HL-60/S4 treated with phorbol 12-myristate 13-acetate at 8.2 ng/mL for 4 days and 3 days (cell line): Measurements from ENCODE around the gene SPINT1.

Experiments used
- in situ Hi-C: fragments of 300-500 bp; cut with MboI; formaldehyde crosslinking; loops from 2 replicates; pipeline ENCODE4 v1.15.0; 2022; ENCODE audit warnings: low sequenced_read_pairs

The SPINT1 gene

GRCh38 chr15:40892447-40893012 is 48.7 kb downstream of the SPINT1 start:
- in situ Hi-C loops = no loop called here

GRCh38 chr15:40893019-40893670 is 49.3 kb downstream of the SPINT1 start:
- in situ Hi-C loops = no loop called here

GRCh38 chr15:40893733-40894680 is 50.2 kb downstream of the SPINT1 start, which contains the start of gene VPS18:
TSS of gene VPS18 (plus strand) at chr15:40894450. CDS start at chr15:40894769, 319 bp downstream.
- in situ Hi-C loops = no loop called here

- in situ Hi-C loops = no loop called here
These were observed 51.0 kb downstream of the SPINT1 start for GRCh38 chr15:40894681-40895448.

DNA sequence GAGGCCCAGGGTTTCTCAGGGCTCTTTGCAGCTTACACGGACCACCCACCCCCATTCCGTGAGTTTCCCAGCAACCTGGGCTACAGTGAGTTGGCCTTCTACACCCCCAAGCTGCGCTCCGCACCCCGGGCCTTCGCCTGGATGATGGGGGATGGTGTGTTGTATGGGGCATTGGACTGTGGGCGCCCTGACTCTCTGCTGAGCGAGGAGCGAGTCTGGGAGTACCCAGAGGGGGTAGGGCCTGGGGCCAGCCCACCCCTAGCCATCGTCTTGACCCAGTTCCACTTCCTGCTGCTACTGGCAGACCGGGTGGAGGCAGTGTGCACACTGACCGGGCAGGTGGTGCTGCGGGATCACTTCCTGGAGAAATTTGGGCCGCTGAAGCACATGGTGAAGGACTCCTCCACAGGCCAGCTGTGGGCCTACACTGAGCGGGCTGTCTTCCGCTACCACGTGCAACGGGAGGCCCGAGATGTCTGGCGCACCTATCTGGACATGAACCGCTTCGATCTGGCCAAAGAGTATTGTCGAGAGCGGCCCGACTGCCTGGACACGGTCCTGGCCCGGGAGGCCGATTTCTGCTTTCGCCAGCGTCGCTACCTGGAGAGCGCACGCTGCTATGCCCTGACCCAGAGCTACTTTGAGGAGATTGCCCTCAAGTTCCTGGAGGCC is 55.8 kb downstream of the SPINT1 start:
- in situ Hi-C loops = no loop called here

DNA sequence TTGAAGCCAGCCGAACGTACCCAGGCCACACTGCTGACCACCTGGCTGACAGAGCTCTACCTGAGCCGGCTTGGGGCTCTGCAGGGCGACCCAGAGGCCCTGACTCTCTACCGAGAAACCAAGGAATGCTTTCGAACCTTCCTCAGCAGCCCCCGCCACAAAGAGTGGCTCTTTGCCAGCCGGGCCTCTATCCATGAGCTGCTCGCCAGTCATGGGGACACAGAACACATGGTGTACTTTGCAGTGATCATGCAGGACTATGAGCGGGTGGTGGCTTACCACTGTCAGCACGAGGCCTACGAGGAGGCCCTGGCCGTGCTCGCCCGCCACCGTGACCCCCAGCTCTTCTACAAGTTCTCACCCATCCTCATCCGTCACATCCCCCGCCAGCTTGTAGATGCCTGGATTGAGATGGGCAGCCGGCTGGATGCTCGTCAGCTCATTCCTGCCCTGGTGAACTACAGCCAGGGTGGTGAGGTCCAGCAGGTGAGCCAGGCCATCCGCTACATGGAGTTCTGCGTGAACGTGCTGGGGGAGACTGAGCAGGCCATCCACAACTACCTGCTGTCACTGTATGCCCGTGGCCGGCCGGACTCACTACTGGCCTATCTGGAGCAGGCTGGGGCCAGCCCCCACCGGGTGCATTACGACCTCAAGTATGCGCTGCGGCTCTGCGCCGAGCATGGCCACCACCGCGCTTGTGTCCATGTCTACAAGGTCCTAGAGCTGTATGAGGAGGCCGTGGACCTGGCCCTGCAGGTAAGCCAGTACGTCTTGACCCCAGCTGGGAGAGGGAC is 56.6 kb downstream of the SPINT1 start:
- in situ Hi-C loops = no loop called here

DNA sequence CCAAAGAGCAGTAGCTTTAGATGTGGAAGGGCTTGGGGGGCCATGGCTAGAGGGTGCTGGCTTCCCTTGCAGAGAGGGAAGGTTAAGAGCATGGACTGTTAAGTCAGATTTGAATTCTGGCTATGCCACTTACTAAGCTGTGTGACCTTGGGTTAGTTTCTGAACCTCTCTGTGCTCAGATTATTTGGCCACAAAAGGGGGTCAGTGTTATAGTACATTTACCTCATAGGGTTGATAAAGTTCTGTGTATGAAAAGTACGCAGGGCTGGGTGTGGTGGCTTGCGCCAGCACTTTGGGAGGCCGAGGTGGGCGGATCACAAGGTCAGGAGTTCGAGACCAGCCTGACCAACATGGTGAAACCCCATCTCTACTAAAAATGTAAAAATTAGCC is 57.2 kb downstream of the SPINT1 start:
- in situ Hi-C loops = no loop called here

GRCh38 chr15:40902605-40903561 is 59.0 kb downstream of the SPINT1 start:
- in situ Hi-C loops = no loop called here

- in situ Hi-C loops = no loop called here
These were observed 60.8 kb downstream of the SPINT1 start for GRCh38 chr15:40904552-40905201.

DNA sequence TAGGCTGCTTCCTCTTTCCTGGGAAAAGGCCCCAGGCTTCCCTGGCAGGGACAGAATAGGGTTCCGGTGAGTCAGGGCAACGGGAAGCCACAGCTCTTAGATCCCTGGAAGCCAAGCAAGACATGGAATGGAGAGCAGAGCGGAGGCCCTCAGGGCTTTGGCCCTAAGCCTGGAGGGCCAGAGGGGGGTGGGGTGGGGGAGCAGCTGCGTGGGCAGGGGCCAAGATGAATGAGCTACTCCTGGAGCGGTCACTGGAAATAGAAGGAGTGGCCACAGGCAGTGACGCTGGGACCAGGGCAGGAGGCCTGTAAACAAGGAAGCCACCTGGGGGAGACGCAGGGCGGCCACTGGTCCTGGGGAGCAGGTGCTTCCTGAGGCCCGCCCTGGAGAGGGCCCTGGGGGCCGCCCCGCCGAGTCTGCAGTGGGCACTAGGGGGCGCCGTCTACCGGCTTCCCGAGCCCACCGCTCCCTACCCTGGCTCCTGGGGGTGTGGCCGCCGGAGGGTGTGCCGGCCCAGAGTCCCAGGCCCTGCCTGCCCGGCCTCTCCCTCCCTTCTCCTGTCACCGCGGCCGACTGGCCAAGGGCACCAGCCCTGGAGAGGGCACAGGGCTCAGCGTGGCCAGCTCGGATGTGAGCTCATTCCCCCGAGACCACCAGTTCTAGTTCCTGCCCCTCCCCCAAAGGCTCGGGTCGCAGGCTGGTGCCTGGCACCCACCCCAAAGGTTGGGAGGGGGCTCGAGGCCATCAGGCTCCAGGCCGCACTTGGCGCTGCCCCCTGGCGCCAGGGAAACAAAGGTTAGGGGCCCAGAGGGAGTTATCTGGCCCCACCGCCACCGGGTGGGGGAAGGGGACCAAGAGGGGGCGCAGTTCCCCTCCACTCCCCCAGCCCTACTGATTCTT is 62.5 kb downstream of the SPINT1 start:
- in situ Hi-C loops = no loop called here

GRCh38 chr15:40906991-40907802 is 63.3 kb downstream of the SPINT1 start:
- in situ Hi-C loops = no loop called here
